Ovary (tissue), 3 donors: ENCODE data around the gene NT5C2.

Experiments
- CTCF ChIP-seq, 3 donors: fragments of 450-650 bp in 2 of 3; fragments of 200-600 bp in 1 of 3; IDR thresholded peaks; one replicate each; pipeline versions ENCODE4 v1.5.1 to v1.8.0; 2016 to 2022; ENCODE audit warnings: antibody characterized with exemption in 3 of 3, mild to moderate bottlenecking in 1 of 3
- EP300 ChIP-seq: sonication (generic); formaldehyde crosslinking; IDR thresholded peaks from one replicate; pipeline ENCODE4 v1.6.1; 2017; ENCODE audit warnings: antibody characterized with exemption
- donor health status: DM: no; HTN: no; CAD: no.

GRCh38 chr10:103067956-103068355 lies 125.1 kb downstream of the NT5C2 start:
- TF ChIP-seq CTCF (IDR thresholded peaks at IDR 0.05), result no peak
- TF ChIP-seq EP300, result no peak
